Bronchial epithelial cell (primary cell): ENCODE results near the gene DCUN1D5. TPM values are rescaled to one million over a fixed set of nuclear protein-coding genes. Genes with fewer than 3 reads are reported as not detected.

Experiments used
- DNase-seq: peaks from one replicate; pipeline ENCODE4 v3.0.0-alpha.2; 2010; ENCODE audit warnings: low read depth
- FAIRE-seq: peaks from 2 replicates; lab custom pipeline; 2011; peaks lifted over from hg19 to GRCh38; lab: Jason Lieb, UNC
- H3K27me3 ChIP-seq: 2 replicates; pipeline ENCODE4 v1.5.1; 2011; ENCODE audit warnings: low read length; ENCODE audit not compliant: control insufficient read depth, insufficient read depth
- H3K36me3 ChIP-seq: 2 replicates; pipeline ENCODE4 v1.5.1; 2011; ENCODE audit warnings: low read length; ENCODE audit not compliant: control insufficient read depth, insufficient read depth
- H3K4me3 ChIP-seq: 2 replicates; pipeline ENCODE4 v1.5.1; 2011; ENCODE audit warnings: mild to moderate bottlenecking, low read depth, low read length, control low read depth
- total RNA-seq: library from RNA; depleted of rRNA; stranded (reverse); fragments of >200 nt; gene quantifications from 2 replicates; pipeline ENCODE4 v1.2.1, GENCODE V29; 2014
- TF ChIP-seq, protein P1 (sequence below): IDR thresholded peaks from 2 replicates; pipeline ENCODE4 v1.5.1; 2011; ENCODE audit warnings: mild to moderate bottlenecking, moderate library complexity, low read length, control low read depth, inconsistent platforms; ENCODE audit not compliant: insufficient read depth, severe bottlenecking

The DCUN1D5 gene
- total RNA-seq, 1 donor from 2014 or later: 137 TPM

DNA sequence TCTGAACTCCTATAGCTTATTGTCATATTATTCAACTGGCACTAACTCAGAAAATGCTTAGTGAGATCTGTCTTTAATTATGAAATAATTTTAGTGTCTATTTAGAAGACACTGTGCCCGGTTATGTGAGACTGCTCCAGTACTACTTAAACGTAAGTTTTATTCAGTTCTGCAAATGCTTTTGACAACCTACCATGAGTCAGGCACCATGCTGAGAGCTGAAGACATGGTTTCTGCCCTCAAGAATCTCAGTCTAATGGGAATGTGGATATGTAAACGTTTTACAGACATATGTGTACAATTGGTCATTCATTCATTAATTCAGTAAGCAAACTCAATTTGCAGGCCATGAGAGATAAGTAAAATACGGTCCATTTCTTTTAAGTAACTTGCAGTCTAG, 40.0 kb downstream of the DCUN1D5 start:
- no peaks in the 10 kb centered on the region for H3K36me3 ChIP-seq
- H3K4me3 ChIP-seq: no peak overlapping the region
- TF ChIP-seq, protein P1, sequence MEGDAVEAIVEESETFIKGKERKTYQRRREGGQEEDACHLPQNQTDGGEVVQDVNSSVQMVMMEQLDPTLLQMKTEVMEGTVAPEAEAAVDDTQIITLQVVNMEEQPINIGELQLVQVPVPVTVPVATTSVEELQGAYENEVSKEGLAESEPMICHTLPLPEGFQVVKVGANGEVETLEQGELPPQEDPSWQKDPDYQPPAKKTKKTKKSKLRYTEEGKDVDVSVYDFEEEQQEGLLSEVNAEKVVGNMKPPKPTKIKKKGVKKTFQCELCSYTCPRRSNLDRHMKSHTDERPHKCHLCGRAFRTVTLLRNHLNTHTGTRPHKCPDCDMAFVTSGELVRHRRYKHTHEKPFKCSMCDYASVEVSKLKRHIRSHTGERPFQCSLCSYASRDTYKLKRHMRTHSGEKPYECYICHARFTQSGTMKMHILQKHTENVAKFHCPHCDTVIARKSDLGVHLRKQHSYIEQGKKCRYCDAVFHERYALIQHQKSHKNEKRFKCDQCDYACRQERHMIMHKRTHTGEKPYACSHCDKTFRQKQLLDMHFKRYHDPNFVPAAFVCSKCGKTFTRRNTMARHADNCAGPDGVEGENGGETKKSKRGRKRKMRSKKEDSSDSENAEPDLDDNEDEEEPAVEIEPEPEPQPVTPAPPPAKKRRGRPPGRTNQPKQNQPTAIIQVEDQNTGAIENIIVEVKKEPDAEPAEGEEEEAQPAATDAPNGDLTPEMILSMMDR: no peak
- no peak for FAIRE-seq
- no peaks in the 10 kb centered on the region for H3K27me3 ChIP-seq
- DNase-seq: no peak

DNA sequence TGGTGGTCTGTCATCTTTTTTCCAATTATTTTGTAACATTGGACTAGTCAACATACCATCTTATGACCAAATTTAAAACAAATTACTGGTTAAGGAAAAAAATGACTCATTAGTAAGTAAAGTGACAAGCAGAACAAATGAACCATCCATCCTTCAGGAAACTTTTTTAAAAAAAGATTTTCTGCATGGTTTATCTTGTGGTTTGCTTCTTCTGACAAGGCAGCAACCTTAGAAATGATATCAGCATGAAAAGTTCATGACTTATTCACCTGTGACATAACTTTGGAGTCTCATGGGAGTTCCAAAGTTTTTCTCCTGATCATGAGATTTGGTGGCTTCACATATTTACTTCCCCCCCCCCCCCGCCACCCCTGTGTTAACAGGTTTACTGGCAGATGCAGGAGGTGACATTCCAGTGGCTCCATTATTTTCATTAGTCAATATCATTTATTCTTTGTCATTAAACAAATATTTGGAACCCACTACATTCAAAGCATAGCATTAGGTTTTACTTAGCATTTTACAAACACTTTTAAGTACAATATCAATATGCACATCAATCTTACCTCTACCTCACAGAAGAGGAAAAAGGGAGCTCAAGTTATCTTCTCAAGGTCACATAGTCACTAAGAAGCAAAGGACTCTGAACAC, 40.7 kb downstream of the DCUN1D5 start:
- TF ChIP-seq, protein P1: no peak
- no peaks in the 10 kb centered on the region for H3K27me3 ChIP-seq
- H3K36me3 ChIP-seq: no peaks in the 10 kb centered on the region
- FAIRE-seq: no peak
- DNase-seq: no peak
- no peak overlapping the region for H3K4me3 ChIP-seq

DNA sequence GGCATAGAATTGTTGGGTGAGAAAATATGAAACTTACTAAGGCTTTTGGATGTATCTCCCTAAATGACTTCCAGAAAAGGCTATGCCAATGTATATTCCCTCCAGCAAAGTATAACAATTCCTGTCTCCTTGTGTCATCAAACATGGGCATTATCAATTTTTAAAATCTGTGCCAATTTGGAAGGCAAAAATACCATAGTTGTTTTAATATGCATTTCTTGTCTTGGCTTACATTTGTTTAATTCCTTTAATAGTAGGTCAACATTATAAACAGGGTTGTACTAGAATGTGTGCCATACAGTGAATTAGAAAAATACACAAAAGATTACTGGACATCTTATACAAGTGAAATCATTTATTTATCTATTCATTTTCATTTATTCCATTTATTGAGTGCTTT, 41.6 kb downstream of the DCUN1D5 start:
- TF ChIP-seq, protein P1: no peak
- no peak overlapping the region for H3K4me3 ChIP-seq
- H3K27me3 ChIP-seq: no peaks in the 10 kb centered on the region
- DNase-seq (no peak), FAIRE-seq (no peak)
- H3K36me3 ChIP-seq: no peaks in the 10 kb centered on the region

DNA sequence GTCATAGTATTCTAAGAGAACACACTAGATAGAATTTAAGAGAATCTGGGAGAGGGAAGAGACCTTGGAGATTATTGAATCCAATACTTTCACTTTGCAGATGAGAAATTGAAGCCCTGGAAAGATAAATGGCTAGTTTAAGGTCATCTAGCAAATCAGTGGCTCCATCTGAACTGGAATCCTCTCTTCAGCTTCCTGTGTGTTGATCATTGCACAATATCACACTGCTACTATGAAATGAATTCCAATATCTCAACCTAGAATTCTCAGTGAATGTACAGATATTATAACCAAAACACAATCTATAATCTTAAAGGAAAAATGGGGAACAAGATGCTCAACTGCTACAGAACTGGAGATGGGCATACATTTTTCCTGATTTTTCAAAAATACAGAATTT, 44.1 kb downstream of the DCUN1D5 start:
- Histone ChIP-seq H3K27me3 (no peaks in the 10 kb centered on the region), H3K4me3 (no peak overlapping the region), H3K36me3 (no peaks in the 10 kb centered on the region)
- no peak for DNase-seq
- TF ChIP-seq, protein P1: no peak
- FAIRE-seq: no peak

DNA sequence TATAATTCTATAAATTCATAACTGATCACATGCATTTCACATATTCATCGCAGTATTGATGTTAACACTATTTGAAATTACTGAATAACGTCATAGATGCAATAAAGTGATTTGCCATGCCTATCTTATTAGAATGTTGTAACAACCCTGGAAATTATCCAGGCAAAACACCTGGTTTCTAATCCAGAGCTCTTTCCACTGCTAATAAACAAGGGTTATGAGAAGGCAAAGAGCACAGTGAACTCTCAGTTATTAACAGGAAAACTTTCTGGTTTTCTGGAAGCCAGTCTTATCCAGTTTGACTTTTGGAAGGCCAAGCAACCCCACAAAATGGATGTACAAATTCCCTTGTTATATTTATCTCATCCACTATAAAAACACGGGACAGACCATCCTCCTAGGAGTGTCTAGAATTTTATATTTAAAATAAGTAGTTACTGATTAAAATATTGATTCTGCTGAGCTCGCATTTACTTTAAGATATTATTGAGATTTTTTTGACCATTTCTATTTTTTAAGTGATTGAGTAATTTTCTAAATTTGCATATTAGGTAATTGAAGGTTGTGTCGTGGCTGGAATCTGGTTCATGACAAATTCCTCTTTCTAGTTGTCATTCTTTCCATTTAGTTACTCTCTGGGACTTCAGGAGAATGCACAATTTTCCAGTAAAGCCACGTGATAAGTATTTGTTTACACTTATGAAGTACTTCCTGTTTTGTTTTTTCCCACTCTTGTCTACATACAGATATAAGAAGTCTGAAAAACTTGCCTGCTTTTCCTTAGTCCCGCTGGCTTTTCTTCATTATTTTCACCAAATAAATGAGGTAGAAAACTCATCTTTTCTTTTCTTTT, 47.9 kb downstream of the DCUN1D5 start:
- Histone ChIP-seq H3K27me3 (no peaks in the 10 kb centered on the region), H3K36me3 (no peaks in the 10 kb centered on the region), H3K4me3 (no peak overlapping the region)
- DNase-seq: peak; percentile 13
- FAIRE-seq: no peak
- TF ChIP-seq, protein P1: no peak
